SU-DHL-6 (cell line): ENCODE measurements around the gene SLC27A6.

Experiments
- EZH2phosphoT487 ChIP-seq: fragments of 200-600 bp; sonication (generic), shearing (Covaris generic); conservative IDR thresholded peaks from 2 replicates; pipeline ENCODE4 v1.6.1; 2018; ENCODE audit warnings: mild to moderate bottlenecking, antibody characterized with exemption, low read length, moderate library complexity, mixed read lengths
- TF ChIP-seq, protein P1 (sequence below): fragments of 200-600 bp; sonication (generic); IDR thresholded peaks from one replicate; pipeline ENCODE4 v1.5.1; 2017; ENCODE audit warnings: antibody characterized with exemption, mild to moderate bottlenecking, low read length, moderate library complexity; ENCODE audit not compliant: insufficient read depth, poor library complexity, severe bottlenecking

- no peak for TF ChIP-seq EZH2phosphoT487
- TF ChIP-seq, protein P1, sequence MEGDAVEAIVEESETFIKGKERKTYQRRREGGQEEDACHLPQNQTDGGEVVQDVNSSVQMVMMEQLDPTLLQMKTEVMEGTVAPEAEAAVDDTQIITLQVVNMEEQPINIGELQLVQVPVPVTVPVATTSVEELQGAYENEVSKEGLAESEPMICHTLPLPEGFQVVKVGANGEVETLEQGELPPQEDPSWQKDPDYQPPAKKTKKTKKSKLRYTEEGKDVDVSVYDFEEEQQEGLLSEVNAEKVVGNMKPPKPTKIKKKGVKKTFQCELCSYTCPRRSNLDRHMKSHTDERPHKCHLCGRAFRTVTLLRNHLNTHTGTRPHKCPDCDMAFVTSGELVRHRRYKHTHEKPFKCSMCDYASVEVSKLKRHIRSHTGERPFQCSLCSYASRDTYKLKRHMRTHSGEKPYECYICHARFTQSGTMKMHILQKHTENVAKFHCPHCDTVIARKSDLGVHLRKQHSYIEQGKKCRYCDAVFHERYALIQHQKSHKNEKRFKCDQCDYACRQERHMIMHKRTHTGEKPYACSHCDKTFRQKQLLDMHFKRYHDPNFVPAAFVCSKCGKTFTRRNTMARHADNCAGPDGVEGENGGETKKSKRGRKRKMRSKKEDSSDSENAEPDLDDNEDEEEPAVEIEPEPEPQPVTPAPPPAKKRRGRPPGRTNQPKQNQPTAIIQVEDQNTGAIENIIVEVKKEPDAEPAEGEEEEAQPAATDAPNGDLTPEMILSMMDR, result no peak
These were observed 96.6 kb downstream of the SLC27A6 start for GRCh38 chr5:129061849-129062248.
